Measurements from ENCODE around the gene CFAP61.

DNA sequence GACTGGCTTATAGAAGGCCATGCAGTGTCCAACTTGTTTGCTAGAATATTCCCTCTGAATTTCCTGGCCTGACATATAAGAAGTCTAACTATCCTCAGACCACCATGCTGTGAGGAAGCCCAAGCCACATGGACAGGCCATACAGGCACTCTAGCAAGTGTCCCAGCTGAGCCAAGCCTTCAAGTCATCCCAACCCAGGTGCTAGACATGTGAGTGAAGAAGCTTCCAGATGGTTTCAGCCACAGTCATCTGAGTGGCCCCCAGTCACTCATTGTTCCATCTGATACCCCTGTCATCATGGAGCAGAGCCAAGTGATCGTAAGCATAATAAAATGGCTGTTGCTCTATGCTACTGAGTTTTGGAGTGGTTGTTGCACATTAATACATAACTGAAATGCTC lies 269.6 kb downstream of the CFAP61 start:
- TF ChIP-seq, protein P1, sequence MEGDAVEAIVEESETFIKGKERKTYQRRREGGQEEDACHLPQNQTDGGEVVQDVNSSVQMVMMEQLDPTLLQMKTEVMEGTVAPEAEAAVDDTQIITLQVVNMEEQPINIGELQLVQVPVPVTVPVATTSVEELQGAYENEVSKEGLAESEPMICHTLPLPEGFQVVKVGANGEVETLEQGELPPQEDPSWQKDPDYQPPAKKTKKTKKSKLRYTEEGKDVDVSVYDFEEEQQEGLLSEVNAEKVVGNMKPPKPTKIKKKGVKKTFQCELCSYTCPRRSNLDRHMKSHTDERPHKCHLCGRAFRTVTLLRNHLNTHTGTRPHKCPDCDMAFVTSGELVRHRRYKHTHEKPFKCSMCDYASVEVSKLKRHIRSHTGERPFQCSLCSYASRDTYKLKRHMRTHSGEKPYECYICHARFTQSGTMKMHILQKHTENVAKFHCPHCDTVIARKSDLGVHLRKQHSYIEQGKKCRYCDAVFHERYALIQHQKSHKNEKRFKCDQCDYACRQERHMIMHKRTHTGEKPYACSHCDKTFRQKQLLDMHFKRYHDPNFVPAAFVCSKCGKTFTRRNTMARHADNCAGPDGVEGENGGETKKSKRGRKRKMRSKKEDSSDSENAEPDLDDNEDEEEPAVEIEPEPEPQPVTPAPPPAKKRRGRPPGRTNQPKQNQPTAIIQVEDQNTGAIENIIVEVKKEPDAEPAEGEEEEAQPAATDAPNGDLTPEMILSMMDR (IDR thresholded peaks at IDR 0.05): no peak
- TF ChIP-seq POLR2A (IDR thresholded peaks at IDR 0.05): no peak
